HG02763 (cell line): ENCODE results near the gene ZBTB20.

Experiments used
- ATAC-seq: cut with Tn5 transposase; IDR thresholded peaks from one replicate; pipeline ENCODE4 v1.9.1; 2021; ENCODE audit warnings: mild to moderate bottlenecking, moderate library complexity; ENCODE audit not compliant: unreplicated experiment

Gene ZBTB20

GRCh38 chr3:114363554-114364202 lies 783.4 kb downstream of the ZBTB20 start:
- no peak for ATAC-seq

GRCh38 chr3:114362815-114363214 lies 784.3 kb downstream of the ZBTB20 start:
- no peak for ATAC-seq

- no peak for ATAC-seq
These were observed 785.7 kb downstream of the ZBTB20 start for GRCh38 chr3:114361391-114361790.

- no peak for ATAC-seq
These were observed 790.6 kb downstream of the ZBTB20 start for GRCh38 chr3:114356525-114356924.

GRCh38 chr3:114356066-114356465 lies 791.0 kb downstream of the ZBTB20 start:
- ATAC-seq: no peak

- no peak for ATAC-seq
These were observed 791.4 kb downstream of the ZBTB20 start for GRCh38 chr3:114355653-114356052.

GRCh38 chr3:114351822-114352145 lies 795.3 kb downstream of the ZBTB20 start:
- no peak for ATAC-seq

- no peak for ATAC-seq
These were observed 795.8 kb downstream of the ZBTB20 start for GRCh38 chr3:114351123-114351821.

- ATAC-seq: no peak
These were observed 796.4 kb downstream of the ZBTB20 start for GRCh38 chr3:114350690-114351089.

GRCh38 chr3:114350271-114350670 lies 796.8 kb downstream of the ZBTB20 start:
- ATAC-seq: no peak

- no peak for ATAC-seq
These were observed 802.6 kb downstream of the ZBTB20 start for GRCh38 chr3:114344492-114344891.

GRCh38 chr3:114338651-114339357 lies 808.3 kb downstream of the ZBTB20 start:
- ATAC-seq: no peak

GRCh38 chr3:114336857-114337256 lies 810.2 kb downstream of the ZBTB20 start:
- ATAC-seq: no peak

GRCh38 chr3:114336122-114336697 lies 810.9 kb downstream of the ZBTB20 start:
- no peak for ATAC-seq

GRCh38 chr3:114333923-114334240 lies 813.2 kb downstream of the ZBTB20 start:
- ATAC-seq: no peak

- ATAC-seq: no peak
These were observed 813.7 kb downstream of the ZBTB20 start for GRCh38 chr3:114333180-114333922.

GRCh38 chr3:114332342-114333179 lies 814.5 kb downstream of the ZBTB20 start:
- ATAC-seq: no peak

GRCh38 chr3:114331710-114332109 lies 815.4 kb downstream of the ZBTB20 start:
- ATAC-seq: no peak

GRCh38 chr3:114331007-114331406 lies 816.1 kb downstream of the ZBTB20 start:
- ATAC-seq: no peak

- ATAC-seq: no peak
These were observed 817.3 kb downstream of the ZBTB20 start for GRCh38 chr3:114329823-114330222.
